Upper lobe of right lung (tissue), 1 donor: ENCODE measurements around the gene CLEC16A. TPM values are rescaled to one million over a fixed set of nuclear protein-coding genes. Genes with fewer than 3 reads are reported as not detected.

Experiments used
- ATAC-seq: fragments of 200-7000 bp; cut with Tn5 transposase; one replicate; pipeline ENCODE4 v1.9.1; 2020; ENCODE audit warnings: mild to moderate bottlenecking, moderate library complexity
- DNase-seq: peaks from one replicate; pipeline ENCODE4 v3.0.0-alpha.2; 2020
- H3K27ac ChIP-seq: fragments of 200-600 bp; one replicate; pipeline ENCODE4 v1.8.0; 2022
- H3K27me3 ChIP-seq: fragments of 200-600 bp; one replicate; pipeline ENCODE4 v1.8.0; 2022; ENCODE audit warnings: mild to moderate bottlenecking
- H3K36me3 ChIP-seq: fragments of 200-600 bp; one replicate; pipeline ENCODE4 v1.8.0; 2022
- H3K4me1 ChIP-seq: fragments of 200-600 bp; one replicate; pipeline ENCODE4 v1.8.0; 2022
- H3K4me3 ChIP-seq: fragments of 200-600 bp; one replicate; pipeline ENCODE4 v1.8.0; 2022; ENCODE audit warnings: mild to moderate bottlenecking
- H3K9me3 ChIP-seq: fragments of 200-600 bp; one replicate; pipeline ENCODE4 v1.8.0; 2022
- intact Hi-C: fragments of 100-400 bp; cut with DNase I; formaldehyde crosslinking; loops from one replicate; pipeline ENCODE4 v1.11.0; 2022
- total RNA-seq: library from RNA; stranded (reverse); fragmentation: NEBNext Ultra II Directional; extraction: Animal tissue kit (Norgen Biotek cat#: 25700); gene quantifications from one replicate; pipeline ENCODE4 v1.2.1, GENCODE V29; 2021
- TF ChIP-seq, protein P1 (sequence below): fragments of 200-600 bp; IDR thresholded peaks from one replicate; pipeline ENCODE4 v1.8.0; 2022; ENCODE audit warnings: antibody characterized with exemption
- donor health status: DM: no; HTN: yes; CAD: no; lungs with severe emphysema.

CLEC16A gene
- total RNA-seq, 1 donor from 2014 or later = 36.9 TPM

- no peak for DNase-seq
- peaks cover 40% of the 10 kb centered on the region for H3K36me3 ChIP-seq
- H3K9me3 ChIP-seq = no peaks in the 10 kb centered on the region
- H3K4me1 ChIP-seq = peaks cover 12% of the 10 kb centered on the region
- intact Hi-C loops = loop anchor here (10.0 kb wide), 1 partner anchor 387 kb away; no protein-coding TSS in a partner anchor
- no peak overlapping the region for H3K27ac ChIP-seq
- TF ChIP-seq, protein P1, sequence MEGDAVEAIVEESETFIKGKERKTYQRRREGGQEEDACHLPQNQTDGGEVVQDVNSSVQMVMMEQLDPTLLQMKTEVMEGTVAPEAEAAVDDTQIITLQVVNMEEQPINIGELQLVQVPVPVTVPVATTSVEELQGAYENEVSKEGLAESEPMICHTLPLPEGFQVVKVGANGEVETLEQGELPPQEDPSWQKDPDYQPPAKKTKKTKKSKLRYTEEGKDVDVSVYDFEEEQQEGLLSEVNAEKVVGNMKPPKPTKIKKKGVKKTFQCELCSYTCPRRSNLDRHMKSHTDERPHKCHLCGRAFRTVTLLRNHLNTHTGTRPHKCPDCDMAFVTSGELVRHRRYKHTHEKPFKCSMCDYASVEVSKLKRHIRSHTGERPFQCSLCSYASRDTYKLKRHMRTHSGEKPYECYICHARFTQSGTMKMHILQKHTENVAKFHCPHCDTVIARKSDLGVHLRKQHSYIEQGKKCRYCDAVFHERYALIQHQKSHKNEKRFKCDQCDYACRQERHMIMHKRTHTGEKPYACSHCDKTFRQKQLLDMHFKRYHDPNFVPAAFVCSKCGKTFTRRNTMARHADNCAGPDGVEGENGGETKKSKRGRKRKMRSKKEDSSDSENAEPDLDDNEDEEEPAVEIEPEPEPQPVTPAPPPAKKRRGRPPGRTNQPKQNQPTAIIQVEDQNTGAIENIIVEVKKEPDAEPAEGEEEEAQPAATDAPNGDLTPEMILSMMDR = no peak
- ATAC-seq = no peak
- H3K4me3 ChIP-seq = no peak overlapping the region
- no peaks in the 10 kb centered on the region for H3K27me3 ChIP-seq
Observed at GRCh38 chr16:10967986-10968385, 23.6 kb downstream of the CLEC16A start.

DNA sequence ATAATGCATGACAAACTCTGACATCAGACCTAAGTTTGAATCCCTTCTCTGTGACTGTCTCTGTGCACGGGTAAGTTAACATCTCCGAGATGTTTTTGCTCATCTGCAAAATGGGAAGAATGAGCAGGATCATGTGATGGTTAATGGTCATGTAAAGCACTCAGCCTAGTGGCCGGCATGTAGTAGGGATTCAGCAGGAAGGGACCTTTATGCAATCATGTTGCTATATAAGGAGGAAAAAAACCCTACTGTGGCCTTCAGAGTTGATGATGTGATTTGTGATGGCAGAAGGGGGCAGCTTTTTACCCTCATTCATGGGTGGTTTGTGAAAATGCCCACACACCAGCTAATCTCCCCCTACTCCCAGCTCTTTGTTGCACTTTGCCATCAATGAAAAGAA is 24.1 kb downstream of the CLEC16A start:
- ATAC-seq (no peak), DNase-seq (no peak)
- Histone ChIP-seq H3K27ac (no peak overlapping the region), H3K4me1 (peaks cover 12% of the 10 kb centered on the region), H3K36me3 (peaks cover 40% of the 10 kb centered on the region), H3K9me3 (no peaks in the 10 kb centered on the region), H3K4me3 (no peak overlapping the region), H3K27me3 (no peaks in the 10 kb centered on the region)
- intact Hi-C loops = loop anchor here (10.0 kb wide), 1 partner anchor 386 kb away; no protein-coding TSS in a partner anchor
- TF ChIP-seq, protein P1 = no peak

DNA sequence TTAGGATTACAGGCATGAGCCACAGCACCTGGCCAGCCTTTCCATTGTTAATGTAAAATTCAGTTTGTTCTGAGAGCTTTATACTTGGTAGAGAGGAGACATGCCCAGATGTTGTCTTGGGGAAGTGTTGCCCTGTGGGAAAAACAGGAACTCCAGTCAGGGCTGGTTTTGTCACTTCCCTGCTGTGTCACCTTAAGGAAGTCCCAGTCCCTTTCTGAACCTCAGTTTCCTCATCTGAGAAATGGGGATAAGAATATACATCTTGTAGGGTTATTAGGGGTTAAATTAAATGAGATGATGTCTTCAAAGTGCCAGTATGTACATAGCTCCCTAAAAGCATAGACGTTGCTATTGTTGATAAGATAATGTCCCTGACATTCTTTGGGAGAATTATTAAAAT is 25.3 kb downstream of the CLEC16A start:
- H3K4me3 ChIP-seq = no peak overlapping the region
- H3K4me1 ChIP-seq = peaks cover 8% of the 10 kb centered on the region
- DNase-seq (no peak), ATAC-seq (peak; percentile 39)
- intact Hi-C loops = loop anchor here (5.0 to 10.0 kb wide), 2 partner anchors 283 to 385 kb away; no protein-coding TSS in a partner anchor
- H3K9me3 ChIP-seq = no peaks in the 10 kb centered on the region
- H3K36me3 ChIP-seq = peaks cover 36% of the 10 kb centered on the region
- H3K27ac ChIP-seq = no peak overlapping the region
- H3K27me3 ChIP-seq = no peaks in the 10 kb centered on the region
- TF ChIP-seq, protein P1 = no peak

GRCh38 chr16:10970065-10970464 is 25.7 kb downstream of the CLEC16A start:
- Histone ChIP-seq H3K27ac (no peak overlapping the region), H3K27me3 (no peaks in the 10 kb centered on the region), H3K4me3 (no peak overlapping the region), H3K4me1 (peaks cover 8% of the 10 kb centered on the region), H3K36me3 (peaks cover 36% of the 10 kb centered on the region), H3K9me3 (no peaks in the 10 kb centered on the region)
- intact Hi-C loops = loop anchor here (5.0 kb wide), 1 partner anchor 282 kb away; no protein-coding TSS in a partner anchor
- ATAC-seq (no peak), DNase-seq (no peak)
- TF ChIP-seq, protein P1 = no peak

GRCh38 chr16:10971560-10971961 is 27.2 kb downstream of the CLEC16A start:
- intact Hi-C loops = loop anchor here (5.0 kb wide), 1 partner anchor 281 kb away; no protein-coding TSS in a partner anchor
- TF ChIP-seq, protein P1 = peak; percentile 73
- peaks cover 44% of the 10 kb centered on the region for H3K36me3 ChIP-seq
- H3K4me3 ChIP-seq = no peak overlapping the region
- H3K9me3 ChIP-seq = no peaks in the 10 kb centered on the region
- peaks cover 8% of the 10 kb centered on the region for H3K4me1 ChIP-seq
- no peak overlapping the region for H3K27ac ChIP-seq
- ATAC-seq = peak; percentile 84
- no peak for DNase-seq
- no peaks in the 10 kb centered on the region for H3K27me3 ChIP-seq
